GM12872 (cell line): ENCODE measurements around the gene TMEM33.

Experiments used
- TF ChIP-seq, protein P1 (sequence below): IDR thresholded peaks from 3 replicates; pipeline ENCODE4 v1.5.1; 2011; ENCODE audit warnings: low read depth, mild to moderate bottlenecking, low read length, moderate library complexity; ENCODE audit not compliant: insufficient read depth

Gene TMEM33

DNA sequence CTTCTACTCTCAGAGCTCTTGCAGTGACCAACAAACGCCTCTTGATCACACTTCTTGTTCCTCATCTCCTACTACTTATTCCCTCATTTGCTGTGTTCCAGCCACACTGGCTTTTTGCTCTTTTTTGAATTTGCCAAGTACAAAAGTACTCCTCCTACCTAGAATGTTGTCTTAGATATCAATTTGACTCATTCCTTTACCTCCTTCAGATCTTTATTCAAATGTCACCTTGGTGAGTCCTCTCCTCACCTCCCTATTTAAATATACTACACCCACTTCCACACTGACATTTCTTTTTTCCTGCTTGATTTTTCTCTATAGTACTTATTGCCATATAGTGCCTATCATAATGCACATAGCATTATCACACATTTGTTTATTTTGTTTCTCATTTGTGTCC, 40.1 kb downstream of the TMEM33 start:
- TF ChIP-seq, protein P1, sequence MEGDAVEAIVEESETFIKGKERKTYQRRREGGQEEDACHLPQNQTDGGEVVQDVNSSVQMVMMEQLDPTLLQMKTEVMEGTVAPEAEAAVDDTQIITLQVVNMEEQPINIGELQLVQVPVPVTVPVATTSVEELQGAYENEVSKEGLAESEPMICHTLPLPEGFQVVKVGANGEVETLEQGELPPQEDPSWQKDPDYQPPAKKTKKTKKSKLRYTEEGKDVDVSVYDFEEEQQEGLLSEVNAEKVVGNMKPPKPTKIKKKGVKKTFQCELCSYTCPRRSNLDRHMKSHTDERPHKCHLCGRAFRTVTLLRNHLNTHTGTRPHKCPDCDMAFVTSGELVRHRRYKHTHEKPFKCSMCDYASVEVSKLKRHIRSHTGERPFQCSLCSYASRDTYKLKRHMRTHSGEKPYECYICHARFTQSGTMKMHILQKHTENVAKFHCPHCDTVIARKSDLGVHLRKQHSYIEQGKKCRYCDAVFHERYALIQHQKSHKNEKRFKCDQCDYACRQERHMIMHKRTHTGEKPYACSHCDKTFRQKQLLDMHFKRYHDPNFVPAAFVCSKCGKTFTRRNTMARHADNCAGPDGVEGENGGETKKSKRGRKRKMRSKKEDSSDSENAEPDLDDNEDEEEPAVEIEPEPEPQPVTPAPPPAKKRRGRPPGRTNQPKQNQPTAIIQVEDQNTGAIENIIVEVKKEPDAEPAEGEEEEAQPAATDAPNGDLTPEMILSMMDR, result no peak

DNA sequence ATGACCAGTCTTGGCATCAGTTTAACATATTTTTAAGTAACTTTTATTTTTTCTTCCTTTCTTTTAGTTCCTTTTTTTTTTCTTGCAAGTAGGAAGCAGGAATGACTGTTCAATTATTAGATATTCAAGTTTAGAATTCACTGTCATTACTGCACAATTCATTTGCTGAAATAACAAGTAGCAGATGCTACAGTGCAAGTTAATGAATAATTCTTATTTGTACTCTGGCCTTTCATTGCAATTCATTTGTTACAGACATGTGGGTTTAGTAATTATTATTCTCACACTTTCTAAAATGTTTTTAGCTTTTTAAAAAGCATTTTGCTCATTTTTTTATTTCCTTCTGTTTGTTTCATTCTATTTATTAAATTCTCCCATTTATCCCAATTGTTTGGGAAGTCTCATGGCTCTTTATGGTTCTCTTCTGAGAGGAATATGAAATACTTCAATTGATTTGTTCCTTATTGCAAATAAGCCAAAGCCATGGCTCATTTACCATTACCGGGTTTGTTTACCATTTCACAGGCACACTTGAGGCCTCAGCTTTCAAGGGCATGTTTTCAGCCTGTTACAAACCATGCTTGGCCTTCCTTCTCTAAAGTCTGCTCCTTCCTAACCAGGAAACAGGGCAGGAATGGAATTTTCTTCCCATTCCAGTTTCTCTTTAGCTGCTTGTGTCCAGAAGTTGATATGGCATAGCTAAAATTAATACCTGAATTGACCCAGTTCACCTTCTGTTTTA, 41.7 kb downstream of the TMEM33 start:
- TF ChIP-seq, protein P1, result no peak

DNA sequence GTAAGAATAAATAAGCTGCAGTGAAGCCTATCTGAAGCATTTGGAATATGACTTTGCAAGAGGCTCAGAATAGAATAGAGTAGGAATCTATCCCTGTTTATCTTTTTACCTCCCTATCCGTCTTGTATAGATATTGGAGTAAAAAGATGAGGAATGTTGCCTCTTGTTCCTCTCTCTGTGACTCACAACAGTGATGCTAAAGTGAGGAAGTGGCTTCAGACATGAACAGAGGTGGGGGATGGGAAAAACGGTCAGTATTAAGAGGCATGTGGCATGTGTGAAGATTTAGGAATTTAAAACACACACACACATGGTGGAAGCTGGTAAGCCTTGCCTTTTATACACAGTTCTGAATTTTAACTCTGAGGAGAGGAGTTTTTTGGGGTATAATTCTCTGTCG, 42.5 kb downstream of the TMEM33 start:
- TF ChIP-seq, protein P1, result no peak

DNA sequence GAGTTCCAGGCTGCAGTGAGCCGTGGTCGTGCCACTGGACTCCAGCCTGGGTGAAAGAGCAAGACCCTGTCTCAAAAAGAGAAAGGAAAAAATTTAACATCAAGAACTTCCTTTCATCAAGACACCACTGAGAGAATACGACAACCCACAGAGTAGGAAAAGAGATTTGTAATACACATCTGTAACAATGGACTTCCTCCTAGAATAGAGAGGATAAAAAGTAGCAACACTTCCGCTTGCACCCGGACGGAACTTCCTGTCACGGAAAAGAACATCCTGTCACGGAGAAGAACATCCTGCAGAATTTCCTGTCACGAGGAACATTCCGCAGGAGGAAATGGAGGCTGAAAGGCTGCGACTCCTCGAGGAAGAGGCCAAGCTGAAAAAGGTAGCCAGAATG, 46.2 kb downstream of the TMEM33 start, which contains the start of gene DCAF4L1:
Gene DCAF4L1 (plus strand): TSS at position 301 of the 400 bp plus-strand sequence. CDS start 37 bp downstream, at position 338.
- TF ChIP-seq, protein P1, result no peak

DNA sequence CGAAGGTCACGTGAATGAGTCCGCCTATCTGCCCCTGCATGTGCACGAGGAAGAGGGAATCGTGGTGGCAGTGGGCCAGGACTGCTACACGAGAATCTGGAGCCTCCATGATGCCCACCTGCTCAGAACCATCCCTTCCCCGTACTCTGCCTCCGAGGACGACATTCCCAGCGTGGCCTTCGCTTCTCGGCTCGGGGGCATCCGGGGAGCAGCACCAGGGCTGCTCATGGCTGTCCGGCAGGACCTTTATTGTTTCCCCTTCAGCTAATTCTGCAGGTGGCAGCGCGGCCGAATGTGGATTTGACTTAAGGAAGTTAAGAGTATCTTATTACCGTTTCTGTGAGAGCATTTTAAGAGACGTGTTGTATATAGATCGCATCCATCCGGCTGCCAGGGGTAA, 47.5 kb downstream of the TMEM33 start:
- TF ChIP-seq, protein P1, result no peak

DNA sequence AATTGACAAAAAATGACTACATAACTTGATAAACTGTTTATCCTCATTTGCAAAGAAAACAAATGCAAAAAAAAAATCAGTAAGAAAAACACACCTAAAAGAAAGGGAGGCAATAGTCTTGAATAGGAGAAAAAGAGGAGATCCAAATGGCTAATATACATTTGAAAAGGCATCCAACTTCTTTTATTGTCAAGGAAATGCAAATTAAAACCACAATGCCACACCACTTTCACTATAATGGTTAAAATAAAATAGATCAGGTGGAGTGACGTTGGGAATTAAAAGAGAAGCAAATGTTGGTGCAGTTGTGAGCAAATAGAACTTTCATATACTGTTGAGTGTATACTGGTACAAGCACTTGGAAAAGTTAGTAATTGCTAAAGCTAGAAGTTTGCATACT, 49.9 kb downstream of the TMEM33 start:
- TF ChIP-seq, protein P1, result no peak

DNA sequence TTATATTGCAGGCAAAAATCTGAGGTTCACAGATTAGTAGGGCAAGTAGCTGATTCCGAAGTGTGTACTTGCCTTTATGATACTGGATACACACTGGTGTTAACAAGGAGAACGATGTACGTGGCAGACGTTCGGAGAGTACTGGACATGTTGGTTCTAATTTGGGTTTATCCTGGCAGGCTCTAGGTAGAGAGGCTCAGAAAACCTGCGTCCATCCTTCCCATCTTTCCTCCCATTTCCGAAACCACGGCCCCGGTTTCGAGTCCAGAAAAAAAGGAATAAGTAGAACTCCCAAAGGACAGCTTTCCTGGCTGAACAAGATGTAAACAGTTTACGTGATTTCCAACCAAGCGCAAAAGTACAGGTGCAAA, 54.8 kb downstream of the TMEM33 start:
- TF ChIP-seq, protein P1, result no peak
